GM19328 (cell line): ENCODE data around the gene PGAP6.
"Not testable (repeated sequence)": the region's sequence is repeated elsewhere in the genome, so short reads cannot be mapped to it uniquely, and the experiment has no call there.

Experiments
- ATAC-seq: cut with Tn5 transposase; IDR thresholded peaks from one replicate; pipeline ENCODE4 v1.9.1; 2021; ENCODE audit warnings: mild to moderate bottlenecking, moderate library complexity; ENCODE audit not compliant: unreplicated experiment

The PGAP6 gene

GRCh38 chr16:368388-369158 is 13.2 kb downstream of the PGAP6 start:
- ATAC-seq = no peak

- ATAC-seq = no peak
Measured at GRCh38 chr16:367333-367903, 14.4 kb downstream of the PGAP6 start.

- ATAC-seq = no peak
Measured at GRCh38 chr16:366476-366875, 15.3 kb downstream of the PGAP6 start.

- ATAC-seq = no peak
Measured at GRCh38 chr16:364595-365491, 16.9 kb downstream of the PGAP6 start.

- no peak for ATAC-seq
Measured at GRCh38 chr16:363766-364490, 17.9 kb downstream of the PGAP6 start.

- ATAC-seq = no peak
Measured at GRCh38 chr16:363110-363765, 18.5 kb downstream of the PGAP6 start.

GRCh38 chr16:362702-362999 is 19.1 kb downstream of the PGAP6 start:
- ATAC-seq = not testable (repeated sequence)

GRCh38 chr16:361872-362701 is 19.7 kb downstream of the PGAP6 start:
- ATAC-seq = no peak

GRCh38 chr16:361341-361871 is 20.4 kb downstream of the PGAP6 start:
- no peak for ATAC-seq

GRCh38 chr16:360698-361336 is 21.0 kb downstream of the PGAP6 start:
- no peak for ATAC-seq

- no peak for ATAC-seq
Measured at GRCh38 chr16:359871-360697, 21.7 kb downstream of the PGAP6 start.

GRCh38 chr16:359067-359763 is 22.6 kb downstream of the PGAP6 start:
- ATAC-seq = no peak

GRCh38 chr16:356741-357140 is 25.0 kb downstream of the PGAP6 start:
- no peak for ATAC-seq

GRCh38 chr16:354971-355461 is 26.8 kb downstream of the PGAP6 start:
- no peak for ATAC-seq

- ATAC-seq = no peak
Measured at GRCh38 chr16:354291-354881, 27.4 kb downstream of the PGAP6 start.

- no peak for ATAC-seq
Measured at GRCh38 chr16:353404-354290, 28.1 kb downstream of the PGAP6 start.
